Activated CD4-positive, CD25-positive, alpha-beta regulatory T cell treated with anti-CD3 and anti-CD28 coated beads, Interleukin-2, amount 50 U/mL, for 16 hours (primary cell): ENCODE results near the gene ATP5F1D.
A peak's percentile ranks its signal among the peaks of the same experiment; 100 is the strongest.
"Not testable (repeated sequence)": the region's sequence is repeated elsewhere in the genome, so short reads cannot be mapped to it uniquely, and the experiment has no call there.

Experiments
- DNase-seq: peaks from one replicate; pipeline ENCODE4 v3.0.0-alpha.2; 2020; ENCODE audit warnings: low read depth, low spot score

The ATP5F1D gene

DNA sequence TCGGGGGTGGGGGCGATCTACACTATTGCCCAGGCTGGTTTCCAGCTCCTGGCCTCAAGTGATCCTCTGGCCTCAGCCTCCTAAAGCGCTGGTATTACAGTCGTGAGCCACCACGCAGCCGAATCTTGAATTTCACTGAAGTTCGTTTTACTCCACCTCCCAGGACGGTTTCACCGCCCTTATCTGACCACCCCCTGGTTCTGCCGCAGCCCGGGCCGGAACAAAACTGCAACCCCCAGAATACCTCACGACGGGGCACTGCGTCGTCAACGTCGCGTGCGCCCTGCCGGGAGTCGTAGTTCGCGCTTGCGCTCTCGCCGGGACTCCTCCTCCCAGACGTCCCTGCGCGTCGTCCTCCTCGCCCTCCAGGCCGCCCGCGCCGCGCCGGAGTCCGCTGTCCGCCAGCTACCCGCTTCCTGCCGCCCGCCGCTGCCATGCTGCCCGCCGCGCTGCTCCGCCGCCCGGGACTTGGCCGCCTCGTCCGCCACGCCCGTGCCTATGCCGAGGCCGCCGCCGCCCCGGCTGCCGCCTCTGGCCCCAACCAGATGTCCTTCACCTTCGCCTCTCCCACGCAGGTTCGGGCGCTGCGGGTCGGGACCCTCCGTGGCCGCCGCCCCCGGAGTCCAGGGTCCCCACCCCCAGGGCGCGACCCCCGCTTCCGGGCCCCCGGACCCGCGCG lies at the start of gene ATP5F1D:
TSS of gene ATP5F1D (plus strand) at position 335 of the 679 bp plus-strand sequence. CDS start at position 435, 100 bp downstream.
- peak; percentile 80 for DNase-seq

DNA sequence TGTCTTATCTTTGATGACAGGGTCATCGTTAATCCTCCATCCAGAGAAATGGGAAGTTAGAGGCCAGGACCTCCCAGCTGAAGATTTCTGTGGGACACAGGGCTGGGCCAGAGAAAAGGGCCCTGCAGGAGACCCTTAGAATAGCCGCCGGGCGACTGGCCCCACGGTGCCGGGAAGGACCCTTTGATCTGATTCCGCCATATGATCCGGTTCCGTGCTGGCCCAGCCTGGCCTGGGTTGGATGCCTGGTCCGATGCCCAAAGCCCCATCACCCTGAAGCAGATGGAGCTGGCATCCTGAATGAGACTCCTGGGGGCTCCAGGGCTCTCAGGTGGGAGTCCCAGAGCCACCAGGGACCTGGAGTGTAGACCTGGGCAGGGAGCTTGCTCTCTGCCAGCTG lies 42.0 kb upstream of the ATP5F1D start:
- no peak for DNase-seq

DNA sequence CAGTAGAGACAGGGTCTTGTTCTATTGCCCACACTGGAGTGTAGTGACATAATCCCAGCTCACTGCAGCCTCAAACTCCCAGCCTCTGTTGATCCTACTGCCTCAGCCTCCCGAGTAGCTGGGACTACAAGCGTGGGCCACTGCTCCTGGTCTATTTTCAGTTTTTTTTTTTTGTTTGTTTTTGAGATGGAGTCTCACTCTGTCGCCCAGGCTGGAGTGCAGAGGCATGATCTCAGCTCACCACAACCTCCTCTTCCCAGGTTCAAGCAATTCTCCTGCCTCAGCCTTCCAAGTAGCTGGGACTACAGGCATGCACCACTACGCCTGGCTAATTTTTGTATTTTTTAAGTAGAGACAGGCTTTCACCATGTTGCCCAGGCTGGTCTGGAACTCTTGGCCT lies 40.9 kb upstream of the ATP5F1D start:
- DNase-seq, result not testable (repeated sequence)

DNA sequence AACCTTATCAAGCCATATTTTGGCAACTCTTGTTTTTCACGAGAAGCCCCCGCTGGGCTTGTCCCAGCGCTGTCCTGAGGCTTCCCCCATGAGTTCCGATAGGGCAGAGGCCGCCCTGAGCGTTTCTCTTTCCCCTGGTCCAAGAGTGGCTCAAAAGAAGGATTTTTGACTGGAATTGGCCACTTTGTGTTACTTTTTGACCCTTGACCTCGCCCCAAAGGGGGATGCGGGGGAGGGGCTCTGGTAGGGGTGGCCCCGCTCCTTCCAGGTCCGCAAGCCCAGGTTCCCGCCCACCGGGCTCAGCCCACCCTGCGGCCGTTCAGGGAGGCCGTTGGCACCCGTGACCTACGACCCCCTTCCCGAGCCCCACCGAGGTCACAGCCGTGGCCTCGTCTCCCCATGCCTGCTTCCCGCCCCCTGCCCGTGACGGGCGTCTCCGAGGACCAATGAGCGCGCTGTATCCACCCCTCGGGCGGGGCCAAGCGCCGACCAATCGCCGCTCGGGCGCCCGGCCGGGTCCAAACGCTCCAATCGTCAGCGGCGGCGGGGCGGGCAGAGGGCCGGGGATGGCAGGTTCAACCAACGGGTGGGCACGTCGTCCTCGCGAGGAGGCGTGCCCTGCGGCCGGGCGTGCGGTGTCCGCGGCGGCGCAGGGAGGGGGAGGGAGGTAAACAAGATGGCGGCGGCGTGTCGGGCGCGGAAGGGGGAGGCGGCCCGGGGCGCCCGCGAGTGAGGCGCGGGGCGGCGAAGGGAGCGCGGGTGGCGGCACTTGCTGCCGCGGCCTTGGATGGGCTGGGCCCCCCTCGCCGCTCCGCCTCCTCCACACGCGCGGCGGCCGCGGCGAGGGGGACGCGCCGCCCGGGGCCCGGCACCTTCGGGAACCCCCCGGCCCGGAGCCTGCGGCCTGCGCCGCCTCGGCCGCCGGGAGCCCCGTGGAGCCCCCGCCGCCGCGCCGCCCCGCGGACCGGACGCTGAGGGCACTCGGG lies 36.1 kb upstream of the ATP5F1D start, which contains the start of gene STK11:
TSS of gene STK11 (plus strand) at position 665 of the 986 bp plus-strand sequence. CDS start 1,136 bp downstream, outside the sequence.
- peak; percentile 98 for DNase-seq

DNA sequence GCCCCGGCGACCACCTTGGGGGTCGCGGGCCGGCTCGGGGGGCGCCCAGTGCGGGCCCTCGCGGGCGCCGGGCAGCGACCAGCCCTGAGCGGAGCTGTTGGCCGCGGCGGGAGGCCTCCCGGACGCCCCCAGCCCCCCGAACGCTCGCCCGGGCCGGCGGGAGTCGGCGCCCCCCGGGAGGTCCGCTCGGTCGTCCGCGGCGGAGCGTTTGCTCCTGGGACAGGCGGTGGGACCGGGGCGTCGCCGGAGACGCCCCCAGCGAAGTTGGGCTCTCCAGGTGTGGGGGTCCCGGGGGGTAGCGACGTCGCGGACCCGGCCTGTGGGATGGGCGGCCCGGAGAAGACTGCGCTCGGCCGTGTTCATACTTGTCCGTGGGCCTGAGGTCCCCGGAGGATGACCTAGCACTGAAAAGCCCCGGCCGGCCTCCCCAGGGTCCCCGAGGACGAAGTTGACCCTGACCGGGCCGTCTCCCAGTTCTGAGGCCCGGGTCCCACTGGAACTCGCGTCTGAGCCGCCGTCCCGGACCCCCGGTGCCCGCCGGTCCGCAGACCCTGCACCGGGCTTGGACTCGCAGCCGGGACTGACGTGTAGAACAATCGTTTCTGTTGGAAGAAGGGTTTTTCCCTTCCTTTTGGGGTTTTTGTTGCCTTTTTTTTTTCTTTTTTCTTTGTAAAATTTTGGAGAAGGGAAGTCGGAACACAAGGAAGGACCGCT lies 35.2 kb upstream of the ATP5F1D start:
- DNase-seq, result no peak

DNA sequence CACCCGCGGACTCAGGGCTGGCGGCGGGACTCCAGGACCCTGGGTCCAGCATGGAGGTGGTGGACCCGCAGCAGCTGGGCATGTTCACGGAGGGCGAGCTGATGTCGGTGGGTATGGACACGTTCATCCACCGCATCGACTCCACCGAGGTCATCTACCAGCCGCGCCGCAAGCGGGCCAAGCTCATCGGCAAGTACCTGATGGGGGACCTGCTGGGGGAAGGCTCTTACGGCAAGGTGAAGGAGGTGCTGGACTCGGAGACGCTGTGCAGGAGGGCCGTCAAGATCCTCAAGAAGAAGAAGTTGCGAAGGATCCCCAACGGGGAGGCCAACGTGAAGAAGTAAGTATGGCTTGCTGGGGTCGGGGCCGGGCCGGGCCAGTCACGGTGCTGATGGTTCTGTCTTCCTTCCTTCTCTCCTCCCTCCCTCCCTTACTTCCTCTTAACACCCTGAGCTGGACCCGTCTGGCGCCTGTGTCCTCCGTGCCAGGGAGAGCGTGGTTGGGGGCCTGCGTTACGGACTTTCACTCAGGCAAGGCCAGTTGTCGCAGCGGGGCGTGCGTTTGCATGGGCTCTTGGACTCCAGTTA lies 34.6 kb upstream of the ATP5F1D start:
- no peak for DNase-seq

DNA sequence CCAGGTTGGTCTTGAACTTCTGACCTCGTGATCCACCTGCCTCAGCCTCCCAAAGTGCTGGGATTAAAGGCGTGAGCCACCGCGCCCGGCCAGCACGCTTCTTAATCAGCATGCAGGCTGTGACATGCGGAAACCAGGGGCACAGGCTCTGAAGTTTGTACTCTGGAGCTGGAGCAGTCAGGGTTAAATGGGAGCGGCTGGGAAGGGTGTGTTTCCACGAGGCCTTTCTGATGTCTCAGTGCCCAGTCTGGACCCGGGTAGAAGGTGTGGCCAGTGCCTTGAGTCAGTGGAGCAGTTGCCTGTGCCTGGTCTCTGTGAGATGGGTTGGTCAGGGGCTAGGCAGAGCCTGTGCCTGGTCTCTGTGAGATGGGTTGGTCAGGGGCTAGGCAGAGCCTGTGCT lies 32.7 kb upstream of the ATP5F1D start:
- DNase-seq, result not testable (repeated sequence)

DNA sequence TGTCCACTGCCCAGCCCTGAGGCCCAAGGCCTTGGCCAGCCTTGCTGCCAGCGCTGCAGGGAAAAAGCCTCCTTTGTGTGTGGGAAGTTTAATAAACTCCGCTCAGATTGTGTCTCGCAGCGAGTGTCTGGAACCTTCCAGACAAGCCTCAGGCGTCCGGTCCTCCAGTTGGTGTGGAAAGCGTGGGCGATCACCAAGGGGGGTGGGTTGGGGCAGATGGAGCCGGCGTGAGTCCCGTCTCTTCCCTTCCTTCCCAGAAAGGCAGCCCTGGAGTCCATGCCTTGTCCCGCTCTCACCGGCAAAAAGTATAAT lies 31.4 kb upstream of the ATP5F1D start:
- no peak for DNase-seq

DNA sequence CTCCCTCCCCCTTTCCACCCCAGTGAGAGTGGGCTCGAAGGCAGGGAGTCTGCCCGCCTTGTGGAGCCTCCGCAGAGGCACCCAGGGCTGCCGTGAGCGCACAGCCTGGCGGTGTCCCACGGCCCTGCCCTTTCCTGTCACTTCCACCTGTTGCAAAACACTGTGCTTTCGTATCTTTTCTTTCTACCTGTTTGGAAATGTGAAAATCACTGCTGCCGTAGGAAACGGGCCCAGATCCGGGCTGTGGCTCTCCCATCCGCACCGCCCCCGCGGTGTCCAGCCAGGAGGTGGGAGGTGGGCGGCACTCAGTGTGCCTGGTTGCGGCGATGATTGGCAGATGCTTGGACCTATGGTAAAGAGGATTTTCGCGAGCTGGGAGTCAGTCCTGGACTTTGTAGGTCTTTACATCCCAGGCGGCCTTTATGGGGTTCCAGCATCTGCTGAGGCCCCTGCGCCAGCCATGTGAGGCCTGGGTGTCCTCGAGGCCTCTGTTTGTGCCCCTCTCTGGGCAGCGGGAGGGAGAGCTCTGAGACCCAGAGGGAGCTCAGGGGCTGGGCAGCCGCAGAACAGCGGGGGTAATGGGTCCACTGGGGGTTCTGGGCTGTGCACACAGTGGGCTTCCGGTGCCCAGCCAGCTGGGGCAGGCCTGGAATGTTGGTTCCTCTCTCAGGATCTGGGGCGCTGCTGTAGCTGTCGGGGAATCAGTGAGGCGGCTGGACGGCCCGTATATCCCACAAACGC lies 29.9 kb upstream of the ATP5F1D start:
- DNase-seq, result no peak

DNA sequence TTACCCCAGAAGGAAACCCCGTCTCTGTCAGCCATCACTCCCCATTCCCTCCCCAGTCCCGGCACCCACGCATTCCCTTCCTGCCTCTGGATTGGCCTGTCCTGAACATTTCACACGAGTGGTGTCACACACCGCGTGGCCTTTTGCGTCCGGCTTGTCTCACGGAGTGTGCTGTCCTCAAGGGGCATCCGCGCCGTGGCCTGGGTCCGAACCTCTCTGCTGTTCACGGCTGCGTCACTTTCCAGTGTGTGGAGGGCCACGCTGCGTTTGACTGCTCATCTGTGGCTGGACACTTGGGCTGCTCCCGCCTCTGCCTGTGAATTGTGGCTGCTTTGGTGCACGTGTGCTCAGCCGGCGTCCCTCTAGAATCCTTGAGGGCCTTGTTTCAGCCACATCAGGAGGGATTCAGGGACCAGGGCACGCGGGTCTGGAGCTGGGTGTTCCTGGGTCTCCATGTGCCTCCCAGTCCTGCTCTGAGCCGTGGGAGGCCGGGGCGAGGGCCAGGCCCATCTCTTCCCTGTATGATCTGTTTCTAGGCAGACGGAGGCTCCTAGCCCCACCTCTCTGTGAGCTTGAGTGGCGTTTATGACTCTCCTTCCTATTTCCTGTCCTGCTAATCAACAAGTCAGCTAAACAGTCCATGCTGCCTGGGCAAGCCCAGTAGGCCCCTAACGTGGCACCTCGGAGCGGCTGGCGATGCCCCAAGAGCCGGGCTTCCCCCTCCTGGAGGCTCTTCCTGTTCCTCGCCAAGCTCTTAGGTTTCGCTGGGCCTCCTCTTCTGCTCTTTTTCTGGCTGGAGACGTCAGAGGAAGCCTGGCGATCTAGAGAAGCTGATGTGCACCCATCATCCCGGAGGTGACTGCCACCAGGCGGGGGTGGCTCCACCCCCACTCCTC lies 27.9 kb upstream of the ATP5F1D start:
- no peak for DNase-seq

DNA sequence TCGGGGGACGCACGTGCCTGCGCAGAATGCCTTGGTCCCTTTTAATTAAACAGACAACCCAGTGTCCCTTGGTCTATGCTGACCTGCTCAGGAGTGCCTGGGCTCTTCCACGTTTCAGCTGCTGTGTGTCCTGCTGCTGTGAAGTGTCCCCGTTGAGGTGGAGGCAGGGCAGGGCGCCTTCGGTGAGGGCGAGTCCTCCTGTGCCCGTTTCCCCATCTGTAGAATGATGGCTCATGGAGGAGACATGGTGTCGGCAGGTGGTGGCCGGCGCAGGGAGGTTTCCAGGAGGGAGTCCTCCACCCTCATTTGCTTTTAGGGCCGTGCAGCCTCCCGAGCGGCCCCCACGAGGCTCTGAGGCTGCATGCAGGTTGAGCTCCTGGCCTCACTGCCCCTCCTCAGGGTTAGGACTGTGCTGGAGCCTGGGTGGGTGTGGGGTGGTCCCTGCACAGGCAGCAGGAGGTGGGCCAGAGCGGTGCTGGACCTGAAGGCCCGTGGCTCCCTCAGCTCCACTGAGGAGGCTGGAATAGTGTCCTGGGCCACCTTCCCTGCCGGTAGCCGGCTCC lies 27.2 kb upstream of the ATP5F1D start:
- no peak for DNase-seq

DNA sequence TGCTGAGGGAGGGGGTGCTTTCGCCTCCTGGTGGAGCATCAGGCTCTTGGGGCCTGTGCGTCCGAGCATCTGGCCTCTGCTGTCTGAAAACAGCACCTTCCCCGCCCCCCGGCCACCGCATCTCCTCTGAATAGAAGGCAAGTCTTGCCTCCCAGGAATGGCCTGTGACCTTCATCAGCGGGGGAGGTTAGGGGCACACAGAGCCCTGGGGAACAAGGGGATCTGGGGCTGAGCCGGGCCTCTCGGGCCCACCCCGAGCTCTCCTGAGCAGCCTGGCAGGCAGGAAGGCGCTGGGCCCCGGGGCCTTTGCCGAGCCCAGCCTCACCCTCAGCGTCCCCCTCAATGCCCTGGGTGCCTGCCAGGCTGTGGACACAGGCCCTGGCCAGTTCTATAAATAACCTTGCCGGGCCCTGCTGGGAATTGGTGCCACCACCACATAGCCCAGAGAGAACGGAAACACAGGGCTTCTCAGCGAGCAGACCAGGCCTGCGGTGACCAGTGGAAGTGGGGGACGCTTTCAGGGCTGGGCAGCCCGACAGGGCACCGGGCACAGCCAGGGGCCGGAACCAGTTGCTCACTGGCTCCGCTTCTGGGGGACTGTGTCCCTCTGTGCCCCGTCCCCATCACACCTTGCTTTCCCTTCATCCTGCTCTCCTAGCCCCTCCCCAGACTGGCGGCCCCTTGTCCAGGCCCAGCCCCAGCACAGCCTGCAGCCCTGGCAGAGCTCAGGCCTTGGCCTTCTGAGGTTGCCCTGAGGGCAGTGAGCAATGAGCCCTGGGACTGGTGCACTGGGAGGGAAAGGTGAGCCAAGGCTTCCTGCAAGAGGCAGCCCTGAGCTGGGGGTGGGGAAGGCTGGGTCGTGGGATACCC lies 26.5 kb upstream of the ATP5F1D start:
- DNase-seq, result no peak

DNA sequence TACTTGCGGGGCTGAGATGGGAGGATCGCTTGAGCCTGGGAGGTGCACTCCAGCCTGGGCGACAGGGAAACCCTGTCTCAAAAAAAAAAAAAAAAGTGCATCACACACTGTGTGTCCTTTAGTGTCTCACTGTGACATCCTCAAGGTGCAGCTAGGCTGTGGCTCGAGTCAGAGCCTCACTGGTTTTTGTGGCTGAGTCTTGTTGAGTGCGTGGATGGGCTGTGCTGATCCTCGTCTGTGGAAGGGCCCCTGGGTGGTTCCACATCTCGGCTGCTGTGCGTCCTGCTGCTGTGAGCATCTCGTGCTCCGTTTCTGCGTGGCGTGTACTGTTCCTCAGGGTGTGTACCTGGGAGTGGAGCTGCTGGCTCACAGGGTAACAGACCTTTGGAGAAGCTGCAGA lies 24.8 kb upstream of the ATP5F1D start:
- no peak for DNase-seq

DNA sequence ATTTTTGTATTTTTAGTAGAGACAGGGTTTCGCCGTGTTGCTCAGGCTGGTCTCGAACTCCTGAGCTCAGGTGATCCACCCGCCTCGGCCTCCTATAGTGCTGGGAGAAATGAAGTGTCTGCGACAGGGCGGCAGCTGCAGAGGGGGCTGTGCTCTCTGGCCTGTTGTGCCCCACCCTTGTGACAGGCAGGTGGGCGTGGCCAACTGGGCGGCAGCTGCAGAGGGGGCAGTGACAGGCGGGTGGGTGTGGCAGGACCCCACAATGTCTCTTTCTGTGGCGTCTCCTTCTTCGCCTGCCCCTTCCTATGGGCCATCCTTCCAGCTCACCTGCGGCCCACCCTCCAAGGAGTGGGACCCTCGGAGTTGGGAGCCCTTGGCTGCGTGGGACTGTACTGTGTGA lies 24.2 kb upstream of the ATP5F1D start:
- no peak for DNase-seq

DNA sequence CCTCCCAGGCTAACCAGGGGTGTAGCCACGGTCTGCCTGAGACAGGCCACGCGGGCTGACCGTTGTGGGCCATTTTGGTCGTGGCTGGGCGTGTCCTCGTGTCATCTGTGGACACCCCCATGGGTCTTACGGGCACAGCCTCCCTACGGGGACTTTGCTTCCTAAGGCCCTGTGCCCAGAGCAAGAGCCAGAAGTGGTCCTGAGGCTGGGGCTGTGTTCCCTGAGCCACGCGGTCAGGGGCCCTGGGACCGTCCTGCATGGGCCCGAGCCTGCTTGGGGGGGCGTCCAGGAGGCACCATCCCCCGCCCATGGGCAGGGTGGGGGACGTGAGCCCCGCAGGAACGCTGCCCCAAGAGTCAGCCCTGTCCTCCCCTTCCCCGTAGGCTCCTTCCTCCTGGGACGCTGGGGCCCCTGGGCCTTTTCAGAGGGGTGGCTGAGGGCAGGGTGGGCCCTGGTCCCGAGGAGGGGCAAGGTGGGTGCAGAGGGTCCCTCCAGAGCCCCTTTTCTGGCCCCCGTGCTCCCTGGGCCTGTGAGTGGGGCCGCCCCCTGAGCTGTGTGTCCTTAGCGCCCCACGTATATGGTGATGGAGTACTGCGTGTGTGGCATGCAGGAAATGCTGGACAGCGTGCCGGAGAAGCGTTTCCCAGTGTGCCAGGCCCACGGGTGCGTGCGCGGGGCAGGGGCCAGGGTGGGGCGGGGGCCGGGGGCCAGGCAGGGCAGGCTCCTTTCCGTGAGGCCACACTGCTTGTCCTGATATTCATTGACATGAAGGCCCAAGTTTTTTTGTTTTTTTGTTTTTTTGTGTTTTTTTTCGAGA lies 22.6 kb upstream of the ATP5F1D start:
- no peak for DNase-seq

DNA sequence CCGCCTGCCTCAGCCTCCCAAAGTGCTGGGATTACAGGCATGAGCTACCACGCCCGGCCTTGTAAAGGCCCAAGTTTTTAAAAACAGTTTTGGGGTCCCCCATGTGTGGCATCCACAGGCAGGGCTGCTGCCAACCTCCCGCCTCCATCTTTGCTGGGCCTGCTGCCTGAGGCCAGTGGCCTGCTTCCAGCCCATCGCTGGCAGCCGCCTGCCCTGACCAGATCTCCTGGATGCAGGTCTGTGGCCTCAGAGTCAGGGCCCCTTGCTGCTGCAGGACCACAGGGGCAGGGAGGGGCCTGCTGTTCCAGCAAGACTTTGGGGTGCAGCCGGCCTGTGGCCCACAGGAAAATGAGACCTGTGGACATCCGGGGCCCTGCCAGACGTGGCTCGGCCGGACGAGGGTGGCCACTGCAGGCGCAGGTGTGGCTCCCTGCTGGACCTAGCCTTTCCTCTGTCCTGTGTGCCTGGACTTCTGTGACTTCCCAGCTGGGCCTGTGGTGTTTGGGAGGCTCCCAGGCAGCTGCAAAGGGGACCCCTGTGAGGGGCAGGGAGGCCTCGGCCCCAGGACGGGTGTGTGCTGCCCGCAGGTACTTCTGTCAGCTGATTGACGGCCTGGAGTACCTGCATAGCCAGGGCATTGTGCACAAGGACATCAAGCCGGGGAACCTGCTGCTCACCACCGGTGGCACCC lies 21.6 kb upstream of the ATP5F1D start:
- DNase-seq, result no peak

DNA sequence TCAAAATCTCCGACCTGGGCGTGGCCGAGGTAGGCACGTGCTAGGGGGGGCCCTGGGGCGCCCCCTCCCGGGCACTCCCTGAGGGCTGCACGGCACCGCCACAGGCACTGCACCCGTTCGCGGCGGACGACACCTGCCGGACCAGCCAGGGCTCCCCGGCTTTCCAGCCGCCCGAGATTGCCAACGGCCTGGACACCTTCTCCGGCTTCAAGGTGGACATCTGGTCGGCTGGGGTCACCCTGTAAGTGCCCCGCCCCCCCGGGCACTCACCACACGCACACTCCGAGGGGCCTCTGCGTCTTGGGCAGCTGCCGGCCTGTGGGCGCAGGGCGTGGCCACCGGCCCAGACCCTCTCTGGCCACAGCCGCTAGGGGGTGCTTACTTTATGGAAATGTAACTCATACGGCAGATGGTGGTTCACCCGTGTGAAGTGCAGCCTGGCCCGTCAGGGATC lies 21.0 kb upstream of the ATP5F1D start:
- DNase-seq, result no peak
